ENCODE results near the gene SUPT3H.

SUPT3H gene

DNA sequence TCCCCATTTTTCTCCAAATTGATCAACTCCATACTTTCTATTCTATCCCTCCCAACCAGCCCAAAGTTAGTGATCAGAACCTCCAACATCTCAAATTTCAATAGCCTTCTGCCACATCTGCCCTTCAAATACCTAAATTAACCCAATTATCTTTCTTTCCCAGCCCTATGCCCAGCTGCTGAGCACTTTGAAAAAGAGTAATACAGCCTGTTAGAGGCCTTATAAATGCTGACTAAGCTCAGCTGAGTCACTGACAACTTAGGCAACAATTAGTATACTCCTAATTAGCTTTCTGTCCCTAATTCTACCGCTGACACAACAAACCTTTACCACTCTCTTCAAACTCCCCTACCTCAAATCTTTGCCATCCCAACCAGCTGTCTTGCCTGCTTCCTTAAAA, 26.1 kb downstream of the SUPT3H start:
- H3K4me3 ChIP-seq (ENCODE audit: low read depth, low read length): no peak overlapping the region
- TF ChIP-seq, protein P1, sequence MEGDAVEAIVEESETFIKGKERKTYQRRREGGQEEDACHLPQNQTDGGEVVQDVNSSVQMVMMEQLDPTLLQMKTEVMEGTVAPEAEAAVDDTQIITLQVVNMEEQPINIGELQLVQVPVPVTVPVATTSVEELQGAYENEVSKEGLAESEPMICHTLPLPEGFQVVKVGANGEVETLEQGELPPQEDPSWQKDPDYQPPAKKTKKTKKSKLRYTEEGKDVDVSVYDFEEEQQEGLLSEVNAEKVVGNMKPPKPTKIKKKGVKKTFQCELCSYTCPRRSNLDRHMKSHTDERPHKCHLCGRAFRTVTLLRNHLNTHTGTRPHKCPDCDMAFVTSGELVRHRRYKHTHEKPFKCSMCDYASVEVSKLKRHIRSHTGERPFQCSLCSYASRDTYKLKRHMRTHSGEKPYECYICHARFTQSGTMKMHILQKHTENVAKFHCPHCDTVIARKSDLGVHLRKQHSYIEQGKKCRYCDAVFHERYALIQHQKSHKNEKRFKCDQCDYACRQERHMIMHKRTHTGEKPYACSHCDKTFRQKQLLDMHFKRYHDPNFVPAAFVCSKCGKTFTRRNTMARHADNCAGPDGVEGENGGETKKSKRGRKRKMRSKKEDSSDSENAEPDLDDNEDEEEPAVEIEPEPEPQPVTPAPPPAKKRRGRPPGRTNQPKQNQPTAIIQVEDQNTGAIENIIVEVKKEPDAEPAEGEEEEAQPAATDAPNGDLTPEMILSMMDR (IDR thresholded peaks at IDR 0.05; ENCODE audit: low read depth, low read length): no peak

DNA sequence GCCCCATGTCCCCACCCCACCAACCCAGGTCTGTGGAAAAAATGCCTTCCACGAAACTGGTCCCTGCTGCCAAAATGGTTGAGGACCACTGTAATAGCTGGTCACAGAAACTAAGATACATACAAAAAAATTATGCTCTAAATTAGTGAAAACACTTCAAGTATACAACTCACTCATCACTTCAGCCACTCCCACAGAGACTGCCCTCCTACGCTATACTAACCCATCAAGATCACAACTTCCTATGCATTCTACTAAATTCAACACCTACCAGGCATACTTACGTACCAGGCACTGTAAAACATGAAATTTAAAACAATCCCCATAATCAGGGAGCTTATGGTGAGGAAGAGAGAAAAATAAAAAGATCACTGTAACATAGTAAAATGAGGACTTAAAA, 26.7 kb downstream of the SUPT3H start:
- TF ChIP-seq, protein P1 (IDR thresholded peaks at IDR 0.05; ENCODE audit: low read depth, low read length): no peak
- H3K4me3 ChIP-seq (ENCODE audit: low read depth, low read length): no peak overlapping the region

DNA sequence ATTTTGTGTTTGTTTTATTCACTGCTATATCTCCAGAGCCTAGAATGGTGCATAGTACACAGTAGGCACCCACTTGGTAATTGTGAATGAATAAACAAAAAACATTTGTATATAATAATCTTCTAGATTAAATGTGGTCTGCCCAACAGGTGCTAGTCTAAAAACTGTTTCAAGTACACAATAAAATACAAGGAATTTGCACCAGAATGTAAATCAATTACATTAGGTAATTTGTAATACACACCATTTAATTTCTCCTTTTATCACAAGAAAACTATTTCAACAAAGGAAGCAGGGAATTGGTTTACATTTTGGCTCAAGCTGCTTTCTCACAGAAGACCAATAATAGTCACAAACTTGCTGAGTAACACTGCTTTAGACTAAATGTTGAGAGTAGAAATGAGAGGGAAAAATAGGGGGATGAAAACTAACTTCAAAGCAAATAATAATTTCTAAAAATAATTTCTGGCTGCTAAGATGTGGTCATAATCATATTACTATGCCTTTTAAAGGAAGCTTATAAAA, 27.5 kb downstream of the SUPT3H start:
- TF ChIP-seq, protein P1 (IDR thresholded peaks at IDR 0.05; ENCODE audit: low read depth, low read length): no peak
- no peak overlapping the region for H3K4me3 ChIP-seq (ENCODE audit: low read depth, low read length)

DNA sequence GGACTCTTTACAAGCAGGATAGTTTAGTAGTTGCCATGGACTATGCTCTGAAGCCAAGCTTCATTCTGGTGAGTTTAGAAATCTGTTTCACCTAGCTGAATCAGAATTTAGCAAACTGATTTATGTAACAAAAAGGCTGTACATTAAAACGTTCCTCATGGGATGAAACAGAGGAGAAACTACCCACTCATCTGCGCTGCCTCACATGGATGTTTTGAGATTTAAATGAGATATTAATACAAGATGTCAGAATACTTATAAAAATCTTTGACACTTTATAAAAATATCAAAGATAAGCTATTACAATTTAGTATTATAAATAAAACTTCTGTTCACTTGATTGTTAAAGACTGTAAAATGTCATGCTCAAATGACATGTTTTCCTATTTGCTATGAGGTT, 32.8 kb downstream of the SUPT3H start:
- TF ChIP-seq, protein P1 (IDR thresholded peaks at IDR 0.05; ENCODE audit: low read depth, low read length): no peak
- H3K4me3 ChIP-seq (ENCODE audit: low read depth, low read length): no peak overlapping the region

DNA sequence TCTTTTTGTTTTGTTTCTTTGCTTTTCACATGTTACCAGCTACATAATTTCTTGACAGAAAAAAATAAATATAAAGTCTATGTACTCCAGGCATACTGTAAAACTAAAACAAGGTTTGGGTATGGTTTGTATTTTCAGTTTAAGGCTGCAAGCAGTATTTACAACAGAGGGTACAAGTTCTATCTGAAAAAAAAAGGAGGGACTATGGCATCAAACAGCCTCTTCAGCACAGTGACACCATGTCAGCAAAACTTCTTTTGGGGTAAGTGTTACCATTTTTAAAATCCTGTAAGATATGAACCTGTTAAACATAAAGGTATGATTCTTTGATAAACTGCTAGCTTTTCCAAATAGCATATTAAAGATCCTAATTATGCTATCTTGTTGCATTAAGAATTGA, 49.2 kb downstream of the SUPT3H start:
- TF ChIP-seq, protein P1 (IDR thresholded peaks at IDR 0.05; ENCODE audit: low read depth, low read length): no peak
- H3K4me3 ChIP-seq (ENCODE audit: low read depth, low read length): no peak overlapping the region

DNA sequence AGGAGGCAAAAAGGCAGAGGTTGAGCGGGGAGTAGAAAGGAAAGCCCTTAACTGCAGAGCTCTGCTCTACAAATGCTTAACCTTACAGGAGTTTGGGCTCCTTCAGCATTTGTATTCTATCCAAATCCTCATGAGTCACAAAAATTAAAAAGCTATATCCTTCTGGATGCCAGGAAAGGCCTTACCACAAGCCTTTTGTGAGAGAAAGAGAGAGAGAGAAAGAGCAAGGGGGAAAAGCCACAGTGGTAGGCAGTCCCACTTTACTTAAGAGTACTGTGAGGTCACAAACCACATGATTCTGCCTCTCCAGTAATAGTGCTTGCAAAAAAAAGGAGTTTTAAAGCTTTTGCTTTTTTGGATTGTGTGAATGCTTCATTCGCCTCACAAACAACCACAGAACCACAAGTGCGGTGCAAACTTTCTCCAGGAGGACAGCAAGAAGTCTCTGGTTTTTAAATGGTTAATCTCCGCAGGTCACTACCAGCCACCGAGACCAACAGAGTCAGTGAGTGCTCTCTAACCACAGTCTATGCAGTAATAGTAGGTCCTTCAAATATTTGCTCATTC, 49.7 kb downstream of the SUPT3H start, which contains the start of gene RUNX2:
Gene RUNX2 (plus strand): TSS at position 375 of the 567 bp plus-strand sequence. CDS start 397 bp downstream, outside the sequence.
- TF ChIP-seq, protein P1 (IDR thresholded peaks at IDR 0.05; ENCODE audit: low read depth, low read length): no peak
- H3K4me3 ChIP-seq (ENCODE audit: low read depth, low read length): no peak within 1 kb of the TSS

DNA sequence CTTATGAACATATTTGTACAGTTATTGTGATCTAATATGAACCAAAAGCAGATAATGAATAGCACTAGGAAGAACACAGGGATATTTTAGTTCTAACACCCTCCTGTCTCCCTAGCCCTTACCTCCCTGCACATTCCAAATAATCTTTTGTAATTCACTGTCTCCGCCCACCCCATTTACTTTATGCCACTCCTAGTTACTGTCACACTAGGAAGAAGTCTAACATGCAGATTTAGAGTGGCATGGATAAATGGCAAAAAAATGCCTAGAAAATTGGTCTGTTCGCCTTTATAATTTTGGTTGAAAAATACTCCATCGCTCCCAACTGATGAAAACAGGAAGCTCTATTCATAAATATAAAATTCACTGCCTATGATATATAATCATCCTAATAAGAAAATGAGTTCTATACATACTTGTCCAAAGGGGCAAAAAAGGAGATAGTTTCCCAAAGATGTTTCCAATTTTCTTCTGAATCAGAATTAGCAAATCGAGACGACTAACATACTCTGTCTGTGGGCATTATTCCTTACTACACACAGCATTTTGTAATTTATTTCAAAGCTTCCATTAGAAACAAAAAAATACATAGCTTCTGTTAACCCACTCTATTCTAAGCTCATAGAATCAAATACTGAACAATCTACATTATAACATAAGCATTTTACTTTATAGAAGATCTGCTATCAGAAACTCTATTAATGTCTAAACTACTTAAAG, 50.9 kb downstream of the SUPT3H start:
- no peak overlapping the region for H3K4me3 ChIP-seq (ENCODE audit: low read depth, low read length)
- TF ChIP-seq, protein P1 (IDR thresholded peaks at IDR 0.05; ENCODE audit: low read depth, low read length): no peak

All from WI38 (cell line).